Endothelial cell of umbilical vein (primary cell): ENCODE results near the gene METTL6.

Experiments used
- CTCF ChIP-seq, 2 donors: IDR thresholded peaks; 1 replicate in 1 of 2; 2 replicates in 1 of 2; pipeline ENCODE4 v1.5.1; 2011; ENCODE audit warnings: low read length in 2 of 2, mild to moderate bottlenecking in 2 of 2, moderate library complexity in 2 of 2, control low read depth in 1 of 2, inconsistent platforms in 1 of 2, low read depth in 1 of 2; ENCODE audit not compliant: insufficient read depth in 1 of 2; ENCODE audit errors: extremely low read depth in 1 of 2
- EZH2 ChIP-seq: IDR thresholded peaks from 2 replicates; pipeline ENCODE4 v1.6.1; 2012; ENCODE audit warnings: borderline replicate concordance, low read depth, mild to moderate bottlenecking, moderate library complexity, low read length, inconsistent platforms; ENCODE audit not compliant: severe bottlenecking
- GATA2 ChIP-seq: IDR thresholded peaks from 2 replicates; pipeline ENCODE4 v1.7.0; 2011; ENCODE audit warnings: low read depth, mild to moderate bottlenecking, moderate library complexity, mixed read lengths, low read length; ENCODE audit not compliant: insufficient read length, insufficient read depth
- MYC ChIP-seq: IDR thresholded peaks from one replicate; pipeline ENCODE4 v1.6.1; 2011; ENCODE audit warnings: mild to moderate bottlenecking, low read depth, low read length
- POLR2A ChIP-seq: IDR thresholded peaks from 2 replicates; pipeline ENCODE4 v1.6.1; 2012; ENCODE audit warnings: low read depth, mild to moderate bottlenecking, control low read depth, low read length
- POLR2AphosphoS5 ChIP-seq: IDR thresholded peaks from 2 replicates; pipeline ENCODE4 v1.6.1; 2012; ENCODE audit warnings: low read depth, mild to moderate bottlenecking, control low read depth, low read length, moderate library complexity; ENCODE audit not compliant: insufficient read depth
- TF ChIP-seq, protein P1 (sequence below): IDR thresholded peaks from 2 replicates; pipeline ENCODE4 v1.6.1; 2011; ENCODE audit not compliant: insufficient read depth, insufficient read length

DNA sequence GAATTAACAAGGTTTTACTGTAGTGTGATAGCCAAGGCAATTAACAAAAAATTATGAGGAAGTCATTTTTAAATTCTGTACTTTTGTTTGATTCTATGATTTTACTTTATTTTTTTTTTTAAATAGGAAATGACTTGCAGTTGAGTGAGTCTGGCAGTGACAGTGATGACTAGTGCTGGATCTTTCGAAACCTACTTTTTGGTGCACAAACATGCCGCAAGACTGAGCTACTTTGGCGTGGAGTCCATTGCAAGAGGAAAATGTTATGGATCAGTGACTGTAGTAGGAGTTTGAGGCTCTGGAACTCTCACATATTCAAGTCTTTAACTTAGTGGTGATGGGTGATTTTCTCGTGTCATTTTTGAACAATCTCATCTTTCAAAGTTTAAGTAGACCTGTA is 11.6 kb upstream of the METTL6 start:
- TF ChIP-seq CTCF (IDR thresholded peaks at IDR 0.05; ENCODE audit: extremely low read depth in 1 of 2, insufficient read depth in 1 of 2, low read depth in 1 of 2, low read length in 2 of 2) (no peak), POLR2A (no peak), MYC (no peak), GATA2 (no peak), EZH2 (no peak), POLR2AphosphoS5 (no peak)
- TF ChIP-seq, protein P1, sequence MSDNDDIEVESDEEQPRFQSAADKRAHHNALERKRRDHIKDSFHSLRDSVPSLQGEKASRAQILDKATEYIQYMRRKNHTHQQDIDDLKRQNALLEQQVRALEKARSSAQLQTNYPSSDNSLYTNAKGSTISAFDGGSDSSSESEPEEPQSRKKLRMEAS, result no peak
